HG03175 (cell line): ENCODE results near the gene KRTAP17-1.
A peak's percentile ranks its signal among the peaks of the same experiment; 100 is the strongest.

Source experiments
- ATAC-seq: cut with Tn5 transposase; IDR thresholded peaks from one replicate; pipeline ENCODE4 v1.9.1; 2021; ENCODE audit warnings: mild to moderate bottlenecking, moderate library complexity; ENCODE audit not compliant: unreplicated experiment

KRTAP17-1 gene

GRCh38 chr17:41333836-41334235, 18.3 kb upstream of the KRTAP17-1 start:
- no peak for ATAC-seq

- no peak for ATAC-seq
Measured at GRCh38 chr17:41333098-41333497, 17.6 kb upstream of the KRTAP17-1 start.

DNA sequence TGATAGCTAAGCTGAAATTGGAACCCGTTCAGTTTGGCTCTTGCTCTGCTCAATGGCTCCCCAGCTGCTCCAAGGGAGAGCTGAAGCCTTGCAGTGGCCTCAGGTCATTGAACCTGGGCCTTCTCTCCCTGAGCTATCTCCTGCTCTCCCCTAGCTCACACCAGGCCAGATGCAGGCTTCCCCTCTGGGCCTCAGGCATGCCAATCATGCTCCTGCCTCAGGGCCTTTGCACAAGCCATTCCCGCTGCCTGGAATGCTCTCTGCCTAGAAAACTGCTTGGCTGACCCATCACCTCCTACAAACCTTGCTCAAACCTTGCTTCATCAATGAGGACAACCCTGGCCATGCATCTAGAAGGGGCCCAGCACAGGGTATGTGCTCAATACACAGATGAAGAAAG, 16.7 kb upstream of the KRTAP17-1 start:
- no peak for ATAC-seq

GRCh38 chr17:41331606-41332005, 16.1 kb upstream of the KRTAP17-1 start:
- no peak for ATAC-seq

- no peak for ATAC-seq
Measured at GRCh38 chr17:41329279-41329948, 13.9 kb upstream of the KRTAP17-1 start.

- ATAC-seq: no peak
Measured at GRCh38 chr17:41328207-41328606, 12.7 kb upstream of the KRTAP17-1 start.

DNA sequence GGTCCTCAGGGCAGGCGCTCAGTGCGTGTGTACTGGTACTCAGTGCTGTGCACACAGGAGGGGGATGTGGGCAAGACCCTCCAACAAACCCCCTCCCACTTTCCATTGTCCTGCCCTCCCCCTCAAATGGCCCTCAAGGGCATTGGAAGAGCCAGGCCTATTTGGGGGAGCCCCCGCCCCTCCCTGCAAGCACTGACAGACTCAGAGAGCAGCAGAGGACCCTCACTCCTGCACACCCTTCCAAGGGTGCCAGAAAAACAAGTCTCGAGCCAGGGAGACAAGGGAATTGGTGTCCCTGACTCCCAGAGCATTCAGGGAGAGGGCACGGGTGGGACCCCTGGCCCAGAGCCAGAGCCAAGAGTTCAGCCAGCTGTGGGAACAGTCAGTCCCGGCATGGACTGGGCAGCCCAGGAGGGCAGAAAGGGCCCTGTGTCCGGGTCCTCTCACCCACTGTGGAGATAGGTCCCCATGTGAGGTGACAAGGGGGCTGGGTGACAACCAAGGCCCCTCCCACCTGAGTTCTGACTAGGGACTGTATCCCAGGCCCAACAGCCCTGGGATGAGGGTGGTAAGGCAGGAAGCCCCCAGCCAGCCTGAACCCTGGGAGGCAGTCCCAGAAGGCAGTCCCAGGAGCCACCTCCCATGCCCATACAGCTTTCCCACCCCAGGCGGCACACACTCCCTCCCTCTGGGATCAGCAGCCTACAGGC, 12.1 kb upstream of the KRTAP17-1 start:
- ATAC-seq: no peak

- no peak for ATAC-seq
Measured at GRCh38 chr17:41326173-41327145, 10.9 kb upstream of the KRTAP17-1 start.

- ATAC-seq: no peak
Measured at GRCh38 chr17:41325611-41326010, 10.1 kb upstream of the KRTAP17-1 start.

GRCh38 chr17:41325126-41325525, 9.6 kb upstream of the KRTAP17-1 start:
- no peak for ATAC-seq

- ATAC-seq: no peak
Measured at GRCh38 chr17:41324180-41325075, 8.9 kb upstream of the KRTAP17-1 start.

DNA sequence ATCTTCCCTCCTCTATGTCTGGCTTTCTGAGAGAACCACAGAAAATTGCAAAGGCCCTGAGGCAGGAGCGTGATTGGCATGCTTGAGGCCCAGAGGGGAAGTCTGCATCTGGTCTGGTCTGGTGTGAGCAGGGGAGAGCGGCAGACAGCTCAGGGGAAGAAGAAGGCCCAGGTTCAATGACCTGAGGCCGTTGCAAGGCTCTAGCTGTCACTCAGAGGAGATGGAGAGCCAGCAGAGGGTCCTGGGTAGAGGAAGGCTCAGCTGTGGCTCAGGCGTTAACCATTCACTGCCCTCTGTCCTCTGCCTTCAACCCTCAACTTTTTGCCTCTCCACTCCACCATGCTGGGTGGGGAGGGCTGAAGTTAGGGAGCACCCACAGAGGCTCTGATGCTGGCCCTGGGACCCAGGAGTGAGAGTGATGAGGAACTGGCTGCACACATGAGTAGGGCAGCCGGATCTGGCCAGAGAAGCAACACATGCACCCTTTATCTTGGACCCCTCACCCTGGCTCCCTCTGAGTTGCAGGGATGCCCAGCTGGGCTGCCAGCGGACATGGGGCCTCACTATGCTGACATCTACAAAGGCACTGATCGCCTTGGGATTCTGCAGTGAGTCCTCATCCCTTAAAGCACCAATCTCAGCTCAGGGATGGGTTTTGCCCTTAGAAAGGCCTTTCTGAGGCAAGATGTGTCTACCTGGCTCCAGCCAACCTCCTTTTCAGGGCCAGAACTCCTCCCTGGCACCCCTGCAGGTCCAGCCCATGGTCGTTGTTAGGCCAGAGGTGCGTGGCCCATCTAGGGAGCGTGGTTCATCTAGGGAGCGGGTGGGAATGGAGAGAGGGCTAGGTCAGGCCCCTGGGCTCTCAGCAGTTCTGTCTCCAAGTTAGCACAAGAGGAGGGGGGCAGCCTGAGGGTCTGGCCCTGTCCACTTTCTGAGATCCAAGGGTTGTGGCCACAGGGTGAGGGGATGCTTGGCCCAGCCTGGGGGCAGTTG, 7.7 kb upstream of the KRTAP17-1 start:
- no peak for ATAC-seq

GRCh38 chr17:41322094-41322902, 6.8 kb upstream of the KRTAP17-1 start:
- ATAC-seq: no peak

- no peak for ATAC-seq
Measured at GRCh38 chr17:41318231-41318630, 2.7 kb upstream of the KRTAP17-1 start.

GRCh38 chr17:41315814-41316445, 420 bp upstream of the KRTAP17-1 start:
- no peak for ATAC-seq

- ATAC-seq: no peak
Measured at GRCh38 chr17:41311111-41311510, 4.4 kb downstream of the KRTAP17-1 start.

DNA sequence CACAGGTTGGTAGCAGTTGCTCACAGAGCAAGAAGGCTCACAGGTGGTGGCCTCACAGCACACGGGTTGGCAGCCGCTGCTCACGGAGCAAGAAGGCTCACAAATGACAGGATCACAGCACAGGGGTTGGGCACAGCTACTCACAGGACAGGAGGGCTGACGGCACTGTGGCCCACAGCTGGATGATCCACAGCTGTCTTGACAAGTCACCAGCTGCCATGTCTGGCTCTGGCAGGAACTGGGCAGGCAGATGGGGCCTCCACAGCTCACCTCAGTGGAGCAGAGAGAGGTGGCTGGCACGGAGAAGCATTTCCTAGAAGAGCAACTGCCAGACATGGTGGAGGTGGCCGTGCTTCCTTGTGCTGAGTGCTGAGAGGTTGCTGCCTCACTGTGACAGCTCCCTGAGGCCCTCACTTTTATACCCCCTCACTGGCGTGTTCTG, 6.6 kb downstream of the KRTAP17-1 start, which contains the start of gene KRTAP16-1:
KRTAP16-1 (minus strand) TSS at position 392 of the 442 bp plus-strand sequence; CDS start at position 336, 56 bp downstream.
- ATAC-seq: peak; percentile 29
